Body of pancreas (tissue), 4 donors: ENCODE measurements around the gene HNRNPA2B1. TPM values are rescaled to one million over a fixed set of nuclear protein-coding genes. Genes with fewer than 3 reads are reported as not detected.
A peak's percentile ranks its signal among the peaks of the same experiment; 100 is the strongest.

Experiments used
- ATAC-seq: fragments of 150-250 bp; one replicate; pipeline ENCODE4 v1.9.1; 2016
- DNase-seq, 4 donors: peaks; one replicate each; pipeline ENCODE4 v3.0.0-alpha.2; 2019
- H3K27ac ChIP-seq, 4 donors: fragments of 200-600 bp; sonication (generic); 1 replicate in 3 of 4; 2 replicates in 1 of 4; pipeline versions ENCODE4 v1.5.1 to v1.6.1; 2016 to 2019; ENCODE audit warnings: mild to moderate bottlenecking in 1 of 4, mixed read lengths in 1 of 4, moderate library complexity in 1 of 4
- H3K27me3 ChIP-seq, 2 donors: fragments of 200-600 bp; sonication (generic); one replicate each; pipeline ENCODE4 v1.6.0; 2016; ENCODE audit warnings: mild to moderate bottlenecking in 1 of 2
- H3K36me3 ChIP-seq, 2 donors: fragments of 200-600 bp; sonication (generic); replicated peaks in 1 of 2; 2 replicates each; pipeline ENCODE4 v1.5.1; 2016; ENCODE audit warnings: low read depth in 2 of 2; ENCODE audit not compliant: insufficient read depth in 1 of 2
- H3K4me1 ChIP-seq: fragments of 200-600 bp; sonication (generic); one replicate; pipeline ENCODE4 v1.6.0; 2016
- H3K4me3 ChIP-seq, 2 donors: fragments of 200-600 bp; sonication (generic); 1 replicate in 1 of 2; 2 replicates in 1 of 2; pipeline ENCODE4 v1.5.1; 2016 to 2019
- H3K9me3 ChIP-seq, 3 donors: fragments of 200-600 bp; sonication (generic); 1 replicate in 2 of 3; 2 replicates in 1 of 3; pipeline ENCODE4 v1.5.1; 2016
- CTCF ChIP-seq, 7 experiments: fragments of 450-650 bp in 4 of 7; fragments of 200-600 bp in 3 of 7; sonication (generic) in 3 of 7; IDR thresholded peaks; one replicate each; pipeline ENCODE4 v1.5.1; 2016 to 2019; ENCODE audit warnings: antibody characterized with exemption in 7 of 7
- POLR2A ChIP-seq, 3 donors: fragments of 450-650 bp; IDR thresholded peaks; one replicate each; pipeline ENCODE4 v1.6.1; 2016; ENCODE audit warnings: antibody characterized with exemption in 3 of 3, mild to moderate bottlenecking in 2 of 3
- WGBS, 2 donors: methylation state at CpG; one replicate each; pipeline ENCODE4 v1.1.5; 2017; 5-methylcytosine and 5-hydroxymethylcytosine counted together
- intact Hi-C: fragments of 100-400 bp; cut with DNase I; formaldehyde crosslinking; loops from one replicate; pipeline ENCODE4 v1.15.1; 2023
- total RNA-seq, 2 donors: library from RNA; depleted of rRNA; stranded (reverse); fragments of >200 nt; gene quantifications; one replicate each; pipeline ENCODE4 v1.1.0, GENCODE V29; 2016

Gene HNRNPA2B1
- total RNA-seq, 2 donors from 2014 or later = 158 to 306 TPM

- Histone ChIP-seq H3K36me3 (no peaks in the 10 kb centered on the region), H3K27ac (no peak overlapping the region), H3K4me3 (no peak overlapping the region), H3K9me3 (no peaks in the 10 kb centered on the region), H3K4me1 (peaks cover 9% of the 10 kb centered on the region), H3K27me3 (no peaks in the 10 kb centered on the region)
- 88 to 91% methylated on average over 2 of the region's 2 CpGs for WGBS, 2 donors
- TF ChIP-seq CTCF (IDR thresholded peaks at IDR 0.05) = no peak
- no peak for TF ChIP-seq POLR2A (IDR thresholded peaks at IDR 0.05)
- intact Hi-C loops = no loop called here
- DNase-seq (no peak), ATAC-seq (no peak)
Measured at GRCh38 chr7:26160896-26161295, 39.6 kb downstream of the HNRNPA2B1 start.

GRCh38 chr7:26159243-26159642, 41.3 kb downstream of the HNRNPA2B1 start:
- Histone ChIP-seq H3K4me1 (peaks cover 25% of the 10 kb centered on the region), H3K27me3 (no peaks in the 10 kb centered on the region), H3K27ac (peak overlapping the region in 1 of 4 donors; percentile 15)

GRCh38 chr7:26157520-26158105, 42.9 kb downstream of the HNRNPA2B1 start:
- Histone ChIP-seq H3K9me3 (no peaks in the 10 kb centered on the region), H3K4me3 (no peak overlapping the region), H3K27ac (peak overlapping the region in 1 of 4 donors; percentile 71), H3K4me1 (peaks cover 40% of the 10 kb centered on the region), H3K36me3 (no peaks in the 10 kb centered on the region), H3K27me3 (no peaks in the 10 kb centered on the region)
- 87 to 89% methylated on average over 4 of the region's 4 CpGs for WGBS, 2 donors
- no peak for TF ChIP-seq CTCF (IDR thresholded peaks at IDR 0.05)
- TF ChIP-seq POLR2A (IDR thresholded peaks at IDR 0.05) = no peak
- intact Hi-C loops = no loop called here
- DNase-seq = no peak
- no peak for ATAC-seq

More at GRCh38 chr7:26159243-26159642, 41.3 kb downstream of the HNRNPA2B1 start:
- 46 to 59% methylated on average over 2 of the region's 2 CpGs for WGBS, 2 donors
- ATAC-seq (no peak), DNase-seq (no peak)
- no peak for TF ChIP-seq CTCF (IDR thresholded peaks at IDR 0.05)
- TF ChIP-seq POLR2A (IDR thresholded peaks at IDR 0.05) = no peak
- no peaks in the 10 kb centered on the region for H3K9me3 ChIP-seq
- no peaks in the 10 kb centered on the region for H3K36me3 ChIP-seq
- H3K4me3 ChIP-seq = no peak overlapping the region
- intact Hi-C loops = no loop called here

GRCh38 chr7:26156451-26157420, 43.8 kb downstream of the HNRNPA2B1 start:
- H3K9me3 ChIP-seq = no peaks in the 10 kb centered on the region
- TF ChIP-seq CTCF (IDR thresholded peaks at IDR 0.05) (no peak), POLR2A (IDR thresholded peaks at IDR 0.05) (no peak)
- H3K36me3 ChIP-seq = no peaks in the 10 kb centered on the region
- H3K27ac ChIP-seq = peak overlapping the region; percentile 7 to 76 (median 62)
- intact Hi-C loops = no loop called here
- peaks cover 42% of the 10 kb centered on the region for H3K4me1 ChIP-seq
- DNase-seq (no peak), ATAC-seq (peak; percentile 39)
- no peak overlapping the region for H3K4me3 ChIP-seq
- 81 to 82% methylated on average over 20 of the region's 20 CpGs for WGBS, 2 donors
- no peaks in the 10 kb centered on the region for H3K27me3 ChIP-seq
